ENCODE results near the gene ZNF117.

Gene ZNF117

GRCh38 chr7:64998865-64999164 is 8.0 kb upstream of the ZNF117 start:
- no peak for DNase-seq (ENCODE audit: low read depth, low spot score)
- Histone ChIP-seq H3K9ac (ENCODE audit: insufficient read length, low read depth) (no peak overlapping the region), H3K4me1 (ENCODE audit: insufficient read depth, insufficient read length) (no peaks in the 10 kb centered on the region), H3K36me3 (ENCODE audit: insufficient read depth, insufficient read length, low read length) (peaks cover 63% of the 10 kb centered on the region), H3K4me3 (ENCODE audit: insufficient read length, low read depth) (no peak overlapping the region), H3K27me3 (ENCODE audit: insufficient read depth, insufficient read length) (no peaks in the 10 kb centered on the region), H3K9me3 (ENCODE audit: insufficient read depth, low read length) (peaks cover 70% of the 10 kb centered on the region)
- TF ChIP-seq ZNF274 (IDR thresholded peaks at IDR 0.05; ENCODE audit: low read depth, low read length) (no peak), SUZ12 (IDR thresholded peaks at IDR 0.05; ENCODE audit: extremely low read depth, insufficient read depth, insufficient read length) (no peak), YY1 (IDR thresholded peaks at IDR 0.05; ENCODE audit: insufficient read depth, insufficient read length) (no peak)

- Histone ChIP-seq H3K36me3 (ENCODE audit: insufficient read depth, insufficient read length, low read length) (peaks cover 59% of the 10 kb centered on the region), H3K9me3 (ENCODE audit: insufficient read depth, low read length) (peaks cover 79% of the 10 kb centered on the region), H3K4me3 (ENCODE audit: insufficient read length, low read depth) (no peak overlapping the region), H3K27me3 (ENCODE audit: insufficient read depth, insufficient read length) (no peaks in the 10 kb centered on the region), H3K4me1 (ENCODE audit: insufficient read depth, insufficient read length) (no peaks in the 10 kb centered on the region), H3K9ac (ENCODE audit: insufficient read length, low read depth) (no peak overlapping the region)
- no peak for TF ChIP-seq ZNF274 (IDR thresholded peaks at IDR 0.05; ENCODE audit: low read depth, low read length)
- no peak for TF ChIP-seq YY1 (IDR thresholded peaks at IDR 0.05; ENCODE audit: insufficient read depth, insufficient read length)
- no peak for TF ChIP-seq SUZ12 (IDR thresholded peaks at IDR 0.05; ENCODE audit: extremely low read depth, insufficient read depth, insufficient read length)
- DNase-seq (ENCODE audit: low read depth, low spot score): no peak
These were observed 7.1 kb upstream of the ZNF117 start for GRCh38 chr7:64997927-64998391.

GRCh38 chr7:64997164-64997908 is 6.5 kb upstream of the ZNF117 start:
- H3K4me1 ChIP-seq (ENCODE audit: insufficient read depth, insufficient read length): no peaks in the 10 kb centered on the region
- DNase-seq (ENCODE audit: low read depth, low spot score): no peak
- H3K4me3 ChIP-seq (ENCODE audit: insufficient read length, low read depth): no peak overlapping the region
- TF ChIP-seq SUZ12 (IDR thresholded peaks at IDR 0.05; ENCODE audit: extremely low read depth, insufficient read depth, insufficient read length): no peak
- TF ChIP-seq ZNF274 (IDR thresholded peaks at IDR 0.05; ENCODE audit: low read depth, low read length): no peak
- no peak for TF ChIP-seq YY1 (IDR thresholded peaks at IDR 0.05; ENCODE audit: insufficient read depth, insufficient read length)
- peaks cover 85% of the 10 kb centered on the region for H3K9me3 ChIP-seq (ENCODE audit: insufficient read depth, low read length)
- peaks cover 60% of the 10 kb centered on the region for H3K36me3 ChIP-seq (ENCODE audit: insufficient read depth, insufficient read length, low read length)
- H3K27me3 ChIP-seq (ENCODE audit: insufficient read depth, insufficient read length): no peaks in the 10 kb centered on the region
- no peak overlapping the region for H3K9ac ChIP-seq (ENCODE audit: insufficient read length, low read depth)

- Histone ChIP-seq H3K4me1 (ENCODE audit: insufficient read depth, insufficient read length) (no peaks in the 10 kb centered on the region), H3K9ac (ENCODE audit: insufficient read length, low read depth) (no peak overlapping the region), H3K36me3 (ENCODE audit: insufficient read depth, insufficient read length, low read length) (peaks cover 54% of the 10 kb centered on the region), H3K9me3 (ENCODE audit: insufficient read depth, low read length) (peaks cover 90% of the 10 kb centered on the region), H3K27me3 (ENCODE audit: insufficient read depth, insufficient read length) (no peaks in the 10 kb centered on the region), H3K4me3 (ENCODE audit: insufficient read length, low read depth) (no peak overlapping the region)
- no peak for TF ChIP-seq YY1 (IDR thresholded peaks at IDR 0.05; ENCODE audit: insufficient read depth, insufficient read length)
- TF ChIP-seq SUZ12 (IDR thresholded peaks at IDR 0.05; ENCODE audit: extremely low read depth, insufficient read depth, insufficient read length): no peak
- TF ChIP-seq ZNF274 (IDR thresholded peaks at IDR 0.05; ENCODE audit: low read depth, low read length): no peak
- no peak for DNase-seq (ENCODE audit: low read depth, low spot score)
These were observed 5.5 kb upstream of the ZNF117 start for GRCh38 chr7:64996305-64996704.

GRCh38 chr7:64993901-64994300 is 3.1 kb upstream of the ZNF117 start:
- no peak overlapping the region for H3K9ac ChIP-seq (ENCODE audit: insufficient read length, low read depth)
- H3K36me3 ChIP-seq (ENCODE audit: insufficient read depth, insufficient read length, low read length): peaks cover 42% of the 10 kb centered on the region

GRCh38 chr7:64992971-64993370 is 2.1 kb upstream of the ZNF117 start:
- Histone ChIP-seq H3K27me3 (ENCODE audit: insufficient read depth, insufficient read length) (no peaks in the 10 kb centered on the region), H3K36me3 (ENCODE audit: insufficient read depth, insufficient read length, low read length) (peaks cover 34% of the 10 kb centered on the region), H3K4me1 (ENCODE audit: insufficient read depth, insufficient read length) (no peaks in the 10 kb centered on the region), H3K9ac (ENCODE audit: insufficient read length, low read depth) (no peak overlapping the region), H3K9me3 (ENCODE audit: insufficient read depth, low read length) (peaks cover 93% of the 10 kb centered on the region), H3K4me3 (ENCODE audit: insufficient read length, low read depth) (no peak overlapping the region)
- TF ChIP-seq ZNF274 (IDR thresholded peaks at IDR 0.05; ENCODE audit: low read depth, low read length) (no peak), SUZ12 (IDR thresholded peaks at IDR 0.05; ENCODE audit: extremely low read depth, insufficient read depth, insufficient read length) (no peak), YY1 (IDR thresholded peaks at IDR 0.05; ENCODE audit: insufficient read depth, insufficient read length) (no peak)
- DNase-seq (ENCODE audit: low read depth, low spot score): no peak

More at GRCh38 chr7:64993901-64994300, 3.1 kb upstream of the ZNF117 start:
- no peaks in the 10 kb centered on the region for H3K4me1 ChIP-seq (ENCODE audit: insufficient read depth, insufficient read length)
- peaks cover 89% of the 10 kb centered on the region for H3K9me3 ChIP-seq (ENCODE audit: insufficient read depth, low read length)
- no peak for DNase-seq (ENCODE audit: low read depth, low spot score)
- TF ChIP-seq ZNF274 (IDR thresholded peaks at IDR 0.05; ENCODE audit: low read depth, low read length) (no peak), SUZ12 (IDR thresholded peaks at IDR 0.05; ENCODE audit: extremely low read depth, insufficient read depth, insufficient read length) (no peak)
- no peaks in the 10 kb centered on the region for H3K27me3 ChIP-seq (ENCODE audit: insufficient read depth, insufficient read length)
- H3K4me3 ChIP-seq (ENCODE audit: insufficient read length, low read depth): no peak overlapping the region

- no peak for TF ChIP-seq ZNF274 (IDR thresholded peaks at IDR 0.05; ENCODE audit: low read depth, low read length)
- H3K4me3 ChIP-seq (ENCODE audit: insufficient read length, low read depth): no peak overlapping the region
- no peak overlapping the region for H3K9ac ChIP-seq (ENCODE audit: insufficient read length, low read depth)
- no peak for DNase-seq (ENCODE audit: low read depth, low spot score)
- H3K9me3 ChIP-seq (ENCODE audit: insufficient read depth, low read length): peaks cover 90% of the 10 kb centered on the region
- H3K36me3 ChIP-seq (ENCODE audit: insufficient read depth, insufficient read length, low read length): peaks cover 23% of the 10 kb centered on the region
- H3K4me1 ChIP-seq (ENCODE audit: insufficient read depth, insufficient read length): no peaks in the 10 kb centered on the region
- no peaks in the 10 kb centered on the region for H3K27me3 ChIP-seq (ENCODE audit: insufficient read depth, insufficient read length)
These were observed 620 bp downstream of the ZNF117 start for GRCh38 chr7:64990216-64990615.

All from NT2/D1 (cell line).